CD4-positive, alpha-beta T cell treated with Interleukin-15 for 1 hour (primary cell): ENCODE data around the gene NAMPT.
"Not testable (repeated sequence)": the region's sequence is repeated elsewhere in the genome, so short reads cannot be mapped to it uniquely, and the experiment has no call there.

Experiments
- DNase-seq: peaks from one replicate; pipeline ENCODE4 v3.0.0-alpha.2; 2020

Gene NAMPT

DNA sequence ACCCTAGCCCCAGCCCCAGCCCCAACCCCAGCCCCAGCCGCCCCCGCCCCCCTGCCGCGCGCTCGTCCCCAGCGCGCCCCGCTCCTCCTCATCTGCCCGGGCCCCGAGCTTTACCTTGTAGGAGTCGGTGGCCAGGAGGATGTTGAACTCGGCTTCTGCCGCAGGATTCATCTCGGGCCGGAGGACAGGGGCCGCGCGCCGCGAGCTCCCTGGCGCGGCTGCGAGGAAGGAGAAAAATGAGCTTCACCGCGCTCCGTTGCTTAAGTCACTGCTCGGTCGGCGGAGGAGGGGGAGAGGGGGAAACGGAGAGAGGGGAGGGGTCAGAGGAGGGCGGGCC lies at the start of gene NAMPT:
TSS of gene NAMPT (minus strand) at position 270 of the 337 bp plus-strand sequence. CDS start at position 171, 99 bp downstream.
- DNase-seq, result no peak

DNA sequence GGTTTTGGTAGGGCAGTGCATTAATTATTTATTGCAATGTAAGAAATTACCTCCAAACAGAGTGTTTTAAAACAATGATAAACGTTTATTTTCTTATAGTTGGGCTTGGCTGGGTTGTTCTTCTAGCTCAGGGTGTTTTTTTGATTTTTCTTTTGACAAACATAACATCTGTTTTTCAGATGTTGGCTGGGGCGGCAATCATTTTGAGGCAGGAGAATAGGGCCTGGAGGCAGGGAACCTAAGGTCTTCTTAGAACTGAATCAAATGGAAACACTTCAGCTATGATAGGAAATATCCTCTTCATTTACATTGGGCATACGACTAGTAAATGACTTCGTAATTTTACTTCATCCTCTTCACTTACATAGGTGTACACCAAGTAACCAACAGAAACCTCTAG lies 47.4 kb upstream of the NAMPT start:
- DNase-seq, result no peak

DNA sequence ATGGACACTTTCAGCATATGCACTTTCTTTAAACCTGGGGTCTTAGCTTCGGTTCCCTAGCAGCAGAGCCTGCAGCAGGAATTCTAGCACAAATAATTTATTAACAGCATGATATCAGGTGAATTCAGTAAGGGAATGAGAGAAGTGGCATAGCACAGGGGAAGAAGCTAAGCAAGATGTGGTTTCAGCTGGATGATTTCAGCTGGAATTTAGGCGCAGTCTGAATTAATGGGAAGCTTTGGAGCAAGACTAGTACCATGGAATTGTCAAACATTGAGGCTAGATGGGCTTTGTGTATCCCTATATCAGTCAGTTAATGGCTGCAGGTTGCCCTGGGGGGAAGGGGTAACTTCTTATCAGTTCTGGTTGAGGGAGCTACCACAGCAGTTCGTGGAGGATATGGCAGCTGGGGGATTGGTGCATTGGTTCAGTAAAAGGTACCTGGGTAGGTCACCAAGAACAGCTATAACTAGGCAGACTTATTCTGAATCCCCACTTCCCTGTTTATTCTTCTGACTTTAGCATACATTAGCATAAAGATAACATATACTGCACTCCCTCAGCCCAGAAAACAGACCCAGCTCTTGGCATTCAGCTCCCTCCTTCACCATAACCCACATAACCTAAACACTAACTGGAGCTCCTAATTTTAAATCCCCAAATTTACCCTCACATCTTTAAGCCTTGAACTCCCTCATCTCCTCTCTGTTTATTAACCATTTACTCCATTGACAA lies 46.8 kb upstream of the NAMPT start:
- DNase-seq, result no peak

GRCh38 chr7:106329971-106330733 lies 45.4 kb upstream of the NAMPT start:
- DNase-seq, result no peak

DNA sequence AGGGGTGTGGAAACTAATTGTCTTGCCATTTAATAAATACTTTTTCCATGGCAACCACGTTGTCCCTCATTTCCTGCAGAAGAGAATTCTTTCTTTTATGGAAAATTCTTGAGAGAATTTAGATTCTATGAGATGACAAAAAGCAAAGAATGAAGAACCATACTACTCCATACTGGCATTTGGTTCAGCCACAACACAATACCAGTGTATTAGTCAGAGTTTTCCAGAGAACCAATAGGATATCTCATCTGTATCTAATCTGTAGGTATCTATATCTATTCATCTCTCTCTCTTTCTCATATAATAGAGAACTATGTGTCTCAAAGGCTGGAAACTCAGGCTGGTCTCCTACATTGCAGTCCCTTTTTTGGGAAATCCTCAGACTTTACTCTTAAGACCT lies 44.6 kb upstream of the NAMPT start:
- no peak for DNase-seq

DNA sequence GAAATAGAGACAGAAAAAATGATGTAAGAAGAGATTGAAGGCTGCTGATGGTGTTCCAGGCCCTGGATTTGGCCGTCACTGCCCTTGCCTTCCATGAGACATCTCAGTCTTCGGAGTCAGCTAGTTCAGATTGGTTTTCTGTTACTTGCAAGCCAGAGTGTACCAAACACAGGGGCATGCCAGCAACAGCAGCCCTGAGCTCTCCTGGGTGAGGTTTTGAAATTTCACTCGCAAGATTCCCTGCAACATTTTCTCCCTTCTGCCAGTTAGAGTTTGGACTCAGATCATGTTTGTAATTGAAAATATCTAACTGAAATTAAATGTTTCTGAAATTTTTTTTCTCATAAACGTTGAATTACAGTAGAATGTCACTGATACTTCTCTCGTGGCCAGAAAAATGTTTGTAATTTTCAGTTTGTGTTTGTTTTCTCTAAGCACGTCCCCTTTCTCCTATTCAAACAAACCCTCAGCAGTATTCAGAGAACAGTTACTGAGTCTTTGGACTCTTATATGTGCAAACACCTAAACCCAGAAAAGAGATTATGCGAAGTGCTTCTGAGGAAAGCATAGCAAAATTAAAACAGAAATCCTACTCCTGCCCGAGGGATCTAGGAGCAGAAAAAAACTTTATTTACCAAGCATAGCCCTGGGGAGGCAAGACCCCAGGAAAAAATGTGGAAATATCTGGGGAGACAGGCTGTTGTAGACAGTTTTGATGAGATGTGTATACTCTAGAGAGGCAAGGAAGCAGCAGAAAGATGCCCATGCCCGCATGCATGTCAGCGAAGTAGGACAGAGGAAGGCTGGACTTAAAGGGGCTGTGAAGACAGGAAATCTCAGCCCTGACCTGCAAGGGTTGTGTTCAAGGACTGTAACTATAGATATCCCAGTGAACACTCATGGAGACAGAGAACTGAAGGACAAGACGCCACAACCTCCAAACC lies 43.0 kb upstream of the NAMPT start:
- DNase-seq, result no peak

GRCh38 chr7:106326594-106327537 lies 42.1 kb upstream of the NAMPT start:
- no peak for DNase-seq

GRCh38 chr7:106324509-106324908 lies 39.7 kb upstream of the NAMPT start:
- DNase-seq, result not testable (repeated sequence)

DNA sequence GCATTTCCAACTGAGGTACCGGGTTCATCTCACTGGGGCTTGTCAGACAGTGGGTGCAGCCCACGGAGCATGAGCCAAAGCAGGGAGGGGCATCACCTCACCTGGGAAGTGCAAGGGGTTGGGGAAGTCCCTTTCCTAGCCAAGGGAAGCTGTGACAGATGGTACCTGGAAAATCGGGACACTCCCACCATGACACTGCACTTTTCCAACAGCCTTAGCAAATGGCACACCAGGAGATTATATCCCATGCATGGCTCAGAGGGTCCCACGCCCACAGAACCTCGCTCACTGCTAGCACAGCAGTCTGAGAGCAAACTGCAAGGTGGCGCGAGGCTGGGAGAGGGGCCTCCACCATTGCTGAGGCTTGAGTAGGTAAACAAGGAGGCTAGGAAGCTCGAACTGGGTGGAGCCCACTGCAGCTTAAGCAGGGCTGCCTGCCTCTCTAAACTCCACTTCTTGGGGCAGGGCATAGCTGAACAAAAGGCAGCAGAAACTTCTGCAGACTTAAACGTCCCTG lies 35.5 kb upstream of the NAMPT start:
- DNase-seq, result not testable (repeated sequence)

GRCh38 chr7:106318482-106318881 lies 33.7 kb upstream of the NAMPT start:
- DNase-seq, result no peak

- DNase-seq, result no peak
Measured at GRCh38 chr7:106317971-106318370, 33.2 kb upstream of the NAMPT start.

- no peak for DNase-seq
Measured at GRCh38 chr7:106316947-106317346, 32.2 kb upstream of the NAMPT start.

- no peak for DNase-seq
Measured at GRCh38 chr7:106314875-106315274, 30.1 kb upstream of the NAMPT start.

DNA sequence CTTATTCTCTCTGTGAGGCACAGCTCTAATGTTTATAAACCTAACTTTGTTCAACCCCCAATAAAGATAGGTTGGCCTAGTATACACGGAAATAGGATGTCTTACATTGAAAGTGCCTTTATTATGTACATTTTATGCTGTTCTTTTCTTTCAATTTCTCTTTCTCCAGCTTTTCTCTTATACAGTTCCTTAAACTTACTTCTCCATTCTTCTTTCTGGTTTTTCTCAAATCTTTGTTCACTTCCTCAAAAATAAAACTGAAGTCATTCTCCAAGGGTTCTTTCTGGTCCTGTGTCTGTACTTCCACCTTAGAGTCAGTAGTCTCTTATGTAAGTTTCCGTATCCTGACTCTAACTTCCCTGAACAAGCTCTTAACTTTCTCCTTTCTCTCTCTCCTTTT lies 29.2 kb upstream of the NAMPT start:
- DNase-seq, result no peak

DNA sequence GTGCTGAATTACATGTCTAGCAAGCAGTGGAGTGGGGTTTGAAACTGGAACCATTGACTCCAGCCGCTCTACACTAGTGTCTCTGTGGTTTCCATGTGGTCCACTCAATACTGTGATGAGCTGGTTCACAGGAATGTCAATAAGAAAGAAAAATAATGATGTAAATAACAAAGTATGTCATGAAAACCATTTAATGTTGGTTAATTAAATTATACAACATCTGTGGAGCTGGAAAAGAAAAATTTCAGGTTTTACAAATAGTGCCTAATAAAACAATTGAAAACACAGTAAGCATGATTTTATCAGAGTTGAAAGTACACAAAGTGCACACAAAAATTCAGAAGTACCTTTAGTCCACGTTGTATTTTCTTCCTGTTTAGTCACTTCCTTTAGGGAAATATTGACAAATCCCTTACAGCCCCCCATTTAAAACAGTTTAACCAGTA lies 28.7 kb upstream of the NAMPT start:
- DNase-seq, result no peak

DNA sequence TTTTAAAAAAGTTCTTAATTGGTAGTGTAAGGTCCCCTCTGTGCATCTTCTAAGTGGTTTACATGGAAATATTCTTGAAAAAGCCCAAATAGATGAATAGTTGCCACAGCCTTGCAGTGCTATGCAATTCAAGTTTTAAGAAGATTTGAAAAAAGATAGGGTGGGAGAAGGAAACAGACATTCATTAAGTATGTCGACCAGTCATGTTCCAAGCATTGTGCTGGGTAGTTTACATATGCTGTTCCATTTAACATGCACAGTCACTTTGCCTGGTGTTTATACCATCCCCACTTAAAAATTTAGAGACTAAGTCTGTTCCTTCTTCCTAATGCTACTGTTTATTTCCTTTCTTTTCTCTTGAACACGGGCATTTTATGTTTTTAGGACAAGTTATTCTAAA lies 28.1 kb upstream of the NAMPT start:
- DNase-seq, result no peak

DNA sequence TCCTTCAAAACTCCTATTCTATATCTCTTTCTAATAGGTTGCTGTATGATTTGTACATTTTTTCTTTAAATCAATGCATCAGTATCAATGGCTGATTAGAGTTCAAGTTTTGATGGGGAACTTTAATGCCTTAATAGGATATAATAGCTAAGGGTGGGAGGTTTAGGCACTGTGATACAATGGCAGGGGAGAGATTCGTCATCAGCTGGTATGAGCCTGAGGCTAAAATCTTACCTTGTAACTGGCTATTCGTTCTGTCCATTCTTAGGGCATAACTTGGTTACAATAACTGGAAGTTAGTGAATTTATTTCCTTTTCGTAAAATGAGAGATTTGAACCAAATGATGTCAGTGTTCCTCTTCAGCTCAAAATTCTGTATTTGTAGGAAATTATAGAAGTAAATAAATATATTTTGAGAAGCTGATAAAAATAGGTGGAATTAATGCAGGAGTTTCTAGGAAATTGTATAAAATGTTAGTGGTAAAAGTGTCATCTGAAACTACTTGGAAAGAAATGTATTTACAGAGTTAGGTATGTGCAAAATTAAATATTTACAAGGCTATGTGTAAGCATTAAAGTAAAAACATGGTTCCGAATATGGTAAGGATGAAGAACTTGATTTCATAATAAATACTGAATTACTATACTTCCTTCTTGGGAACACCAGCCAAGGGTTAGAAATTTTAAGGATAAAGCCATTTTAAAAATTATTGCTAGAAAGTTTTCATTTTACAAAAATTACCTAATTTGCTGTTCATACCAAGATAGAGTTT lies 27.5 kb upstream of the NAMPT start:
- DNase-seq, result no peak

DNA sequence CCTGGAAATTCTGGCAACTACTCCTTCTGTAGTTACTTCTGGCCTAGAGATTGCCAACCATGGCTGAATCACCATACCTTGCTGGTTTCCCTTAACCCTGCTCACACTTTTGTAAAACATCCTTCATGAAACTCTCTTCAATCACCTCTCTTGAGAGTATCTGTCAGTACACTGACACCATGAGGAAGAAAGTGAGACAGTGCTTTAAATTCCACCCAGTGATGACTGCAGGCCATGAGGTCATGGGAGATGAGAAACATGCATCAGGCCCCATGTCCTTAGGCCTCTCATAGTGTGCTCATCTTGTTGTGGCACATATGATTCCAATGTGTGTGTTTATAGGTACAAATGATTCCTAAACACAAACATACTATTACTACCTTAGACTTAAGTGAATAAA lies 24.6 kb upstream of the NAMPT start:
- no peak for DNase-seq

- DNase-seq, result no peak
Measured at GRCh38 chr7:106306256-106306655, 21.5 kb upstream of the NAMPT start.

DNA sequence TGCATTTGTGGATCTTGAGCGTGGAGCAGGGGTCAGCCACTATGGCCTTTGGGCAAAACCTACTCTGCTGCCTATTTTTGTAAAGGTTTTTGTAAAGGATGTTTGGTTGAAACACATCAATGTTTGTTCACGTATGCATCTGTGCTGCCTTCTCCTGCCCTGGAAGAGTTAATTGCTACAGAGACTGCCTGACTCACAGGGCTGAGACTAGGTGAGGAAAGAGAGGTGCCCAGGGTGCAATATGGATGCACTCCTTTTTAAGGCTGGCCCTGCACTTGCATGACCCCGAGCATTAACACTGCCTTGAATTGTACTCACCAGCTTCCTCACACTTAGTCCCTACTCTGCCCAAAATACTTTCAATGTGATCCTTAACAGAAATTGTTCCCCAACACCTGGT lies 20.9 kb upstream of the NAMPT start:
- DNase-seq, result no peak

DNA sequence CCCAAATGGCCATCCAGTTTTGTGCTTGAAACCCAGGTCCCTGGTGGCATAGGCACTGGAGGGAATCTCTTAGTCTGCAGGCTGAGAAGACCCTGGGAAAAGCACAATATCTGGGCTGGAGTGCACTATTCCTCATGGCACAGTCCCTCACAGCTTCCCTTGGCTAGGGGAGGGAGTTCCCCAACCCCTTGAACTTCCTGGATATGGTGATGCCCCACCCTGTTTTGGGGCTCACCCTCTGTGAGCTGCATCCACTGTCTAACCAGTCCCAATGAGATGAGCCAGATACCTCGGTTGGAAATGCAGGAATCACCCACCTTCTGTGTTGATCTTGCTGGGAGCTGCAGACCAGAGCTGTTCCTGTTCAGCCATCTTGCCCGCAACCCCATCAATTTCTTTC lies 19.8 kb upstream of the NAMPT start:
- DNase-seq, result no peak
